Measurements from ENCODE around the gene NEDD4L.

DNA sequence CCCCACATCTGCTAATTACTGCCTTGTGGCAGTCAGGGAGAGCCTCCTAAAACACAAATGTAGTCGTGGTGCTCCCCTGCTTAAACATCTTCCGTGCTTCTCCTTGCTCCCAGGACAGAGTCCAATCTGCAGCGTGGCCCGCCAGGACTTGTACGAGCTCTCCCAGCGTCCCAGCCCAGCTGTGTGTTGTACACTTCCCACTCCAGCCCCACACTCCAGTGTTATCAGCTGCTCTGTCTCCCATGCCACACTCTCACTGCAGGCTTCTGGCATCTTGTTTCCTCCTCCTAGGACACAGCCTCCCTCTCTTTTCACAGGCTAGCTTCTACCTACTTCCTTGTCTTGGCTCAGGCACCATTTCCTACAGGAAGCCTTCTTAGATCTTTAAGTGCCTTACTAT is 385.4 kb downstream of the NEDD4L start:
- TF ChIP-seq, protein P1, sequence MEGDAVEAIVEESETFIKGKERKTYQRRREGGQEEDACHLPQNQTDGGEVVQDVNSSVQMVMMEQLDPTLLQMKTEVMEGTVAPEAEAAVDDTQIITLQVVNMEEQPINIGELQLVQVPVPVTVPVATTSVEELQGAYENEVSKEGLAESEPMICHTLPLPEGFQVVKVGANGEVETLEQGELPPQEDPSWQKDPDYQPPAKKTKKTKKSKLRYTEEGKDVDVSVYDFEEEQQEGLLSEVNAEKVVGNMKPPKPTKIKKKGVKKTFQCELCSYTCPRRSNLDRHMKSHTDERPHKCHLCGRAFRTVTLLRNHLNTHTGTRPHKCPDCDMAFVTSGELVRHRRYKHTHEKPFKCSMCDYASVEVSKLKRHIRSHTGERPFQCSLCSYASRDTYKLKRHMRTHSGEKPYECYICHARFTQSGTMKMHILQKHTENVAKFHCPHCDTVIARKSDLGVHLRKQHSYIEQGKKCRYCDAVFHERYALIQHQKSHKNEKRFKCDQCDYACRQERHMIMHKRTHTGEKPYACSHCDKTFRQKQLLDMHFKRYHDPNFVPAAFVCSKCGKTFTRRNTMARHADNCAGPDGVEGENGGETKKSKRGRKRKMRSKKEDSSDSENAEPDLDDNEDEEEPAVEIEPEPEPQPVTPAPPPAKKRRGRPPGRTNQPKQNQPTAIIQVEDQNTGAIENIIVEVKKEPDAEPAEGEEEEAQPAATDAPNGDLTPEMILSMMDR (IDR thresholded peaks at IDR 0.05; ENCODE audit: low read depth, low read length): no peak
- TF ChIP-seq, protein P2, sequence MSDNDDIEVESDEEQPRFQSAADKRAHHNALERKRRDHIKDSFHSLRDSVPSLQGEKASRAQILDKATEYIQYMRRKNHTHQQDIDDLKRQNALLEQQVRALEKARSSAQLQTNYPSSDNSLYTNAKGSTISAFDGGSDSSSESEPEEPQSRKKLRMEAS (IDR thresholded peaks at IDR 0.05; ENCODE audit: low read depth, low read length): no peak
- TF ChIP-seq MYC (IDR thresholded peaks at IDR 0.05; ENCODE audit: low read depth, low read length): no peak
- no peak for TF ChIP-seq POLR2A (IDR thresholded peaks at IDR 0.05; ENCODE audit: extremely low read depth, insufficient read length)
